Measurements from ENCODE around the gene PARG. TPM values are rescaled to one million over a fixed set of nuclear protein-coding genes. Genes with fewer than 3 reads are reported as not detected.
"Not testable (repeated sequence)": the region's sequence is repeated elsewhere in the genome, so short reads cannot be mapped to it uniquely, and the experiment has no call there.

Gene PARG
- polyA plus RNA-seq, 1 donor (not counting 4 experiments of a cell fraction or from before 2014, with no cell fraction given): 18.6 TPM

DNA sequence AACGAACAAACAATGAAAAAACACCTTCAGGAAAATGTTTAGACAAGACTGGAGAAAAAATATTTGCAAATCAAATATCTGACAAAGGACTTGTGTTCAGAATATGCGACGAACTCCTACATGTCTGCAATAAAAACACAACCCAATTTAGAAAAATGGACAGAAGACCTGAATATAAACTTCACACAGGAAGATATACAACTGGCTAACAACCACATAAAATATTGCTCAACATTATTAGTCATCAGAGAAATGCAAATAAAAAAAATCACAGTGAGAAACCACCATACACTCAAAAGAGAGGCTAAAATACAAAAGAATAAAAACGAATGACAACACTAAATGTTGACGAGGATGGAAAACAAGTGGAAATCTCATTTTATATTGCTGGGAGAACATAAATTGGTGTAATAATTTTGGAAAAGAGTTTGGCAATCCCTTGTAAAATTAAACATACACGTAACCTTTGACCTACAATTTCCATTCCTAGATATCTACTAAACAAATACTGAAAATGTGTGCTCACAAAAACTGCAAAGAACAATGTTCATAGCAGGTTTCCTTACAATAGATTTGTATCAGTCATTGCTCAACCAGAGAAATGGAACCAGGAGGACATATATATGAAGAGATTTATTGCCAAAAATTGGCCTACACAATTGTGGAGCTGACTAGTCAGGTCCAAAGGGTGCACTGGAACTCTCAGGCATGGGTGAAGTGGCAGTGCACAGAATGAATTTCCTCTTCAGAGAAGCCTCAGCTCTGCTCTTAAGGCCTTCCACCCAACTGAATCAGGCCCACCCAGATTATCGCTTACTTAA, 96.8 kb downstream of the PARG start:
- Histone ChIP-seq H3K9ac (ENCODE audit: control insufficient read depth, extremely low read depth, insufficient read depth, low read length) (no peak overlapping the region), H4K20me1 (ENCODE audit: control insufficient read depth, extremely low read depth, insufficient read depth, low read length) (no peaks in the 10 kb centered on the region), H3K4me2 (ENCODE audit: control insufficient read depth, extremely low read depth, insufficient read depth, low read depth, low read length) (no peak overlapping the region), H3K9me3 (ENCODE audit: control insufficient read depth, low read depth, low read length) (no peaks in the 10 kb centered on the region), H3K36me3 (ENCODE audit: control insufficient read depth in 2 of 2, extremely low read depth in 1 of 2, insufficient read depth in 2 of 2, low read length in 2 of 2) (peaks cover 3 to 6% of the 10 kb centered on the region in 2 experiments), H3K4me1 (ENCODE audit: control insufficient read depth, extremely low read depth, insufficient read depth, low read length) (peaks cover 7% of the 10 kb centered on the region), H3K4me3 (ENCODE audit: control insufficient read depth in 2 of 3, extremely low read depth in 1 of 3, insufficient read depth in 2 of 3, low read depth in 1 of 3, low read length in 3 of 3) (no peak overlapping the region), H2AFZ (ENCODE audit: control insufficient read depth, low read length) (no peak overlapping the region), H3K27ac (ENCODE audit: control insufficient read depth, insufficient read depth, low read length) (no peak overlapping the region), H3K27me3 (ENCODE audit: control insufficient read depth, extremely low read depth, insufficient read depth, low read length) (no peaks in the 10 kb centered on the region), H3K79me2 (ENCODE audit: control insufficient read depth, insufficient read depth, low read length) (no peaks in the 10 kb centered on the region), H3K9me1 (ENCODE audit: control insufficient read depth, extremely low read depth, insufficient read depth, low read length) (no peaks in the 10 kb centered on the region)
- no peak for FAIRE-seq
- TF ChIP-seq EZH2 (IDR thresholded peaks at IDR 0.05; ENCODE audit: low read length): no peak
- TF ChIP-seq, protein P1, sequence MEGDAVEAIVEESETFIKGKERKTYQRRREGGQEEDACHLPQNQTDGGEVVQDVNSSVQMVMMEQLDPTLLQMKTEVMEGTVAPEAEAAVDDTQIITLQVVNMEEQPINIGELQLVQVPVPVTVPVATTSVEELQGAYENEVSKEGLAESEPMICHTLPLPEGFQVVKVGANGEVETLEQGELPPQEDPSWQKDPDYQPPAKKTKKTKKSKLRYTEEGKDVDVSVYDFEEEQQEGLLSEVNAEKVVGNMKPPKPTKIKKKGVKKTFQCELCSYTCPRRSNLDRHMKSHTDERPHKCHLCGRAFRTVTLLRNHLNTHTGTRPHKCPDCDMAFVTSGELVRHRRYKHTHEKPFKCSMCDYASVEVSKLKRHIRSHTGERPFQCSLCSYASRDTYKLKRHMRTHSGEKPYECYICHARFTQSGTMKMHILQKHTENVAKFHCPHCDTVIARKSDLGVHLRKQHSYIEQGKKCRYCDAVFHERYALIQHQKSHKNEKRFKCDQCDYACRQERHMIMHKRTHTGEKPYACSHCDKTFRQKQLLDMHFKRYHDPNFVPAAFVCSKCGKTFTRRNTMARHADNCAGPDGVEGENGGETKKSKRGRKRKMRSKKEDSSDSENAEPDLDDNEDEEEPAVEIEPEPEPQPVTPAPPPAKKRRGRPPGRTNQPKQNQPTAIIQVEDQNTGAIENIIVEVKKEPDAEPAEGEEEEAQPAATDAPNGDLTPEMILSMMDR (optimal IDR thresholded peaks at IDR 0.05 in 1 of 3, IDR thresholded peaks at IDR 0.05 in 1 of 3, conservative IDR thresholded peaks at IDR 0.05 in 1 of 3; ENCODE audit: extremely low read depth in 1 of 3, insufficient read depth in 2 of 3, low read length in 3 of 3): no peak
- DNase-seq (ENCODE audit: low read depth, low spot score): no peak
- dilution Hi-C loops (cut with MboI; ENCODE audit: extremely low pct_ligation_motif_present, low sequenced_read_pairs): no loop called here

DNA sequence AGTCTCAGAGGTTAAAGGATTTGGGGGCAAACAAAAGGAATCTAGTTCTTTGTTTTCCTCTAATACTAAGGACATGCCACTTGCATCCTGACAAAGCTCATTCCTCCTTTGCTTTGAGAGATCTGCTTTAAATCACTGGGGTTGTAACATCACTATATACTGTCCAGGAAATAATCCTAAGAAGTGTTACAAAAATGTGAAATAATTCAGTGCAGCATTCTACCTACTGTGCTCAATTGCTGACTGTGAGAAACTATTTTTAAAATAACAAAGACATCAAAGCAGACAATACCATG, 99.5 kb downstream of the PARG start:
- H3K4me2 ChIP-seq (ENCODE audit: control insufficient read depth, extremely low read depth, insufficient read depth, low read depth, low read length); H3K79me2 ChIP-seq (ENCODE audit: control insufficient read depth, insufficient read depth, low read length); DNase-seq (ENCODE audit: low read depth, low spot score); dilution Hi-C loops (cut with MboI; ENCODE audit: extremely low pct_ligation_motif_present, low sequenced_read_pairs); H2AFZ ChIP-seq (ENCODE audit: control insufficient read depth, low read length); H3K9ac ChIP-seq (ENCODE audit: control insufficient read depth, extremely low read depth, insufficient read depth, low read length); H3K9me3 ChIP-seq (ENCODE audit: control insufficient read depth, low read depth, low read length); FAIRE-seq; H3K36me3 ChIP-seq (ENCODE audit: control insufficient read depth in 2 of 2, extremely low read depth in 1 of 2, insufficient read depth in 2 of 2, low read length in 2 of 2); H3K4me3 ChIP-seq (ENCODE audit: control insufficient read depth in 2 of 3, extremely low read depth in 1 of 3, insufficient read depth in 2 of 3, low read depth in 1 of 3, low read length in 3 of 3); H3K9me1 ChIP-seq (ENCODE audit: control insufficient read depth, extremely low read depth, insufficient read depth, low read length); H3K27ac ChIP-seq (ENCODE audit: control insufficient read depth, insufficient read depth, low read length); H3K27me3 ChIP-seq (ENCODE audit: control insufficient read depth, extremely low read depth, insufficient read depth, low read length); H3K4me1 ChIP-seq (ENCODE audit: control insufficient read depth, extremely low read depth, insufficient read depth, low read length); H4K20me1 ChIP-seq (ENCODE audit: control insufficient read depth, extremely low read depth, insufficient read depth, low read length): not testable (repeated sequence)
